A673 (cell line): ENCODE data around the gene IYD. TPM values are rescaled to one million over a fixed set of nuclear protein-coding genes. Genes with fewer than 3 reads are reported as not detected.

ENCODE experiments used
- BruUV-seq: library from RNA; stranded (reverse); fragments of 400-500 nt; replicated peaks from 2 replicates; lab custom pipeline; 2021; lab: Mats Ljungman, UMichigan
- CTCF ChIA-PET: fragments of 300-600 bp; sonication (Branson Sonifier 250); formaldehyde crosslinking; loops from one replicate; lab custom pipeline; 2022; ENCODE audit warnings: antibody characterized with exemption; lab: Charles Lee
- POLR2A ChIA-PET: fragments of 300-600 bp; sonication (Branson Sonifier 250); formaldehyde crosslinking; loops from one replicate; lab custom pipeline; 2022; ENCODE audit warnings: antibody characterized with exemption; ENCODE audit not compliant: low non-redundant PET; lab: Charles Lee
- DNase-seq: peaks from one replicate; pipeline ENCODE4 v3.0.0-alpha.2; 2015; ENCODE audit warnings: low spot score
- H3K27ac ChIP-seq: fragments of 200-600 bp; sonication (generic); 2 replicates; pipeline ENCODE4 v1.5.1; 2016; ENCODE audit warnings: mixed run types, low read depth, mild to moderate bottlenecking, mixed read lengths, antibody characterized with exemption, low read length; ENCODE audit not compliant: poor library complexity, severe bottlenecking
- H3K27me3 ChIP-seq: fragments of 200-600 bp; sonication (generic); replicated peaks from 2 replicates; pipeline ENCODE4 v1.6.1; 2017; ENCODE audit warnings: mixed run types, low read depth, mild to moderate bottlenecking, mixed read lengths, antibody characterized with exemption, low read length; ENCODE audit not compliant: insufficient read depth, poor library complexity
- H3K36me3 ChIP-seq: fragments of 200-600 bp; sonication (generic); 2 replicates; pipeline ENCODE4 v1.6.1; 2016; ENCODE audit warnings: mixed run types, mild to moderate bottlenecking, mixed read lengths, antibody characterized with exemption, low read length; ENCODE audit not compliant: insufficient read depth, poor library complexity, severe bottlenecking
- H3K4me1 ChIP-seq: fragments of 200-600 bp; sonication (generic); 2 replicates; pipeline ENCODE4 v1.6.1; 2017; ENCODE audit warnings: mixed run types, mild to moderate bottlenecking, mixed read lengths, antibody characterized with exemption, low read length; ENCODE audit not compliant: insufficient read depth, poor library complexity, severe bottlenecking
- H3K4me3 ChIP-seq: fragments of 200-600 bp; sonication (generic); 2 replicates; pipeline ENCODE4 v1.5.1; 2016; ENCODE audit warnings: low read depth, mixed run types, mild to moderate bottlenecking, mixed read lengths, low read length; ENCODE audit not compliant: poor library complexity, severe bottlenecking
- H3K9me3 ChIP-seq: fragments of 200-600 bp; sonication (generic); 2 replicates; pipeline ENCODE4 v1.6.1; 2016; ENCODE audit warnings: mixed run types, low read depth, mild to moderate bottlenecking, mixed read lengths, antibody characterized with exemption, low read length; ENCODE audit not compliant: poor library complexity, severe bottlenecking
- EZH2 ChIP-seq: fragments of 200-600 bp; sonication (generic); IDR thresholded peaks from 2 replicates; pipeline ENCODE4 v1.6.1; 2017; ENCODE audit warnings: borderline replicate concordance, low read depth, mild to moderate bottlenecking, mixed read lengths, antibody characterized with exemption, low read length; ENCODE audit not compliant: poor library complexity, severe bottlenecking
- intact Hi-C: fragments of 100-400 bp; cut with micrococcal nuclease; formaldehyde crosslinking; loops from one replicate; pipeline ENCODE4 v1.10.0; 2022; ENCODE audit not compliant: unreplicated experiment
- total RNA-seq: library from RNA; stranded (reverse); gene quantifications from 2 replicates; pipeline ENCODE4 v1.2.3, GENCODE V29; 2021
- TF ChIP-seq, protein P1 (sequence below): fragments of 300-800, 200-600 bp; sonication (generic); conservative IDR thresholded peaks from 2 replicates; pipeline ENCODE4 v1.5.1; 2017; ENCODE audit warnings: low read depth, mild to moderate bottlenecking, antibody characterized with exemption, low read length, moderate library complexity, mixed read lengths

IYD gene
- total RNA-seq, 1 experiment from 2014 or later, result not detected

GRCh38 chr6:150403458-150404246, 34.8 kb downstream of the IYD start:
- DNase-seq, result peak; percentile 72
- Histone ChIP-seq H3K27ac (no peak overlapping the region), H3K36me3 (no peaks in the 10 kb centered on the region), H3K9me3 (no peaks in the 10 kb centered on the region), H3K27me3 (no peaks in the 10 kb centered on the region), H3K4me3 (no peak overlapping the region), H3K4me1 (peaks cover 12% of the 10 kb centered on the region)
- TF ChIP-seq EZH2, result no peak
- TF ChIP-seq, protein P1, sequence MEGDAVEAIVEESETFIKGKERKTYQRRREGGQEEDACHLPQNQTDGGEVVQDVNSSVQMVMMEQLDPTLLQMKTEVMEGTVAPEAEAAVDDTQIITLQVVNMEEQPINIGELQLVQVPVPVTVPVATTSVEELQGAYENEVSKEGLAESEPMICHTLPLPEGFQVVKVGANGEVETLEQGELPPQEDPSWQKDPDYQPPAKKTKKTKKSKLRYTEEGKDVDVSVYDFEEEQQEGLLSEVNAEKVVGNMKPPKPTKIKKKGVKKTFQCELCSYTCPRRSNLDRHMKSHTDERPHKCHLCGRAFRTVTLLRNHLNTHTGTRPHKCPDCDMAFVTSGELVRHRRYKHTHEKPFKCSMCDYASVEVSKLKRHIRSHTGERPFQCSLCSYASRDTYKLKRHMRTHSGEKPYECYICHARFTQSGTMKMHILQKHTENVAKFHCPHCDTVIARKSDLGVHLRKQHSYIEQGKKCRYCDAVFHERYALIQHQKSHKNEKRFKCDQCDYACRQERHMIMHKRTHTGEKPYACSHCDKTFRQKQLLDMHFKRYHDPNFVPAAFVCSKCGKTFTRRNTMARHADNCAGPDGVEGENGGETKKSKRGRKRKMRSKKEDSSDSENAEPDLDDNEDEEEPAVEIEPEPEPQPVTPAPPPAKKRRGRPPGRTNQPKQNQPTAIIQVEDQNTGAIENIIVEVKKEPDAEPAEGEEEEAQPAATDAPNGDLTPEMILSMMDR, result no peak
- CTCF ChIA-PET, result no interaction called here
- intact Hi-C loops, result no loop called here
- BruUV-seq, result no TSS peak
- POLR2A ChIA-PET, result no interaction called here

DNA sequence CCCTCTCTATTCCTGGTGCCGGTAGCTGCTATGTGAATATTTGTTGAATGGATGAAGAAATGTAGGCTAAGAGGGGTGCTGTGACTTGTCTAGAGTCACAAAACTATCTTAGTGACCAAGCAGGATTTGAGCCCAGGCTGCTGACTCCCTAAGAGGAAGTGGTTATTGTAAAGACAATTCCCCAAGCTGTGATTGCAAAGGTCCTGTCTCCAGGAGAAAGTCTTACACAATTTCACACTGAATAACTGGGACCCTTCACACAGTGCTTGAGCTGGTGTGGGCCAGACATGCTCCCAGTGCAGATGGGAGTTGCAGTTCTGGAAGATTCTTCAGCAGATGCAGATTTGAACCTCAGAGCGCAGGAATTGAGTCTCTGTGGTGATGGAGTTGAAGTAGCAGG, 38.1 kb downstream of the IYD start:
- Histone ChIP-seq H3K4me3 (no peak overlapping the region), H3K9me3 (no peaks in the 10 kb centered on the region), H3K4me1 (peaks cover 30% of the 10 kb centered on the region), H3K27me3 (no peaks in the 10 kb centered on the region), H3K36me3 (no peaks in the 10 kb centered on the region), H3K27ac (no peak overlapping the region)
- TF ChIP-seq, protein P1, result no peak
- TF ChIP-seq EZH2, result no peak
- CTCF ChIA-PET, result no interaction called here
- BruUV-seq, result no TSS peak
- intact Hi-C loops, result no loop called here
- POLR2A ChIA-PET, result no interaction called here
- DNase-seq, result peak; percentile 14

DNA sequence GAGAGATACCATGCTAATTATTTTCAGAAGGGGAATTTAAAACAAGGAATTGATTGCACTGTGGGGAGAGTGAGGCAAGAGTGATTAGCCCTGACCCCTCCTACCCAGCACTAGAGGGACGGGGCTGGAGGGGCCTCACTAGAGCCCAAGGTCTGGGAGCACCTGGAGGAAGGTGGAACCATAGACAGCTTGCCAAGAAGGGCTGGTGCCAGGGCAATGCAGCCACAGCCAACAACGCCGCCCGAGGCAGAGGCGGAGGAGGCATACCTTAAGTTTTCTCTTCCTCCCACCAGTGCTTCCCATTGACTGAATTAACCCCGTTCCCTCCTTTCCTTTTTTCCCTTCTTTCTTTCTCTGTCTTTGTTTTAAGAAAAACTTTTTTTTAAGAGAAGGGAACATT, 40.0 kb downstream of the IYD start:
- POLR2A ChIA-PET, result no interaction called here
- H3K27me3 ChIP-seq, result no peaks in the 10 kb centered on the region
- CTCF ChIA-PET, result no interaction called here

More for the DNA sequence above, 40.0 kb downstream of the IYD start:
- Histone ChIP-seq H3K9me3 (no peaks in the 10 kb centered on the region), H3K4me3 (no peak overlapping the region), H3K4me1 (peaks cover 35% of the 10 kb centered on the region), H3K36me3 (no peaks in the 10 kb centered on the region), H3K27ac (no peak overlapping the region)
- BruUV-seq, result no TSS peak
- DNase-seq, result no peak
- intact Hi-C loops, result no loop called here
- TF ChIP-seq, protein P1, result no peak
- TF ChIP-seq EZH2, result no peak
